Transverse colon (tissue), 4 donors: ENCODE measurements around the gene SBF2. TPM values are rescaled to one million over a fixed set of nuclear protein-coding genes. Genes with fewer than 3 reads are reported as not detected.

Experiments
- DNase-seq: peaks from one replicate; pipeline ENCODE4 v3.0.0-alpha.2; 2019
- H3K27ac ChIP-seq, 4 donors: fragments of 200-600 bp; sonication (generic); 2 replicates each; pipeline ENCODE4 v1.5.1; 2016 to 2018; ENCODE audit warnings: inconsistent platforms in 4 of 4
- H3K27me3 ChIP-seq: fragments of 200-600 bp; sonication (generic); 2 replicates; pipeline ENCODE4 v1.5.1; 2017; ENCODE audit warnings: inconsistent platforms
- H3K36me3 ChIP-seq, 4 donors: fragments of 200-600 bp; sonication (generic); 2 replicates each; pipeline ENCODE4 v1.5.1; 2017 to 2019; ENCODE audit warnings: inconsistent platforms in 4 of 4
- H3K4me1 ChIP-seq, 4 donors: fragments of 200-600 bp; sonication (generic); 2 replicates each; pipeline ENCODE4 v1.5.1; 2017 to 2020; ENCODE audit warnings: inconsistent platforms in 4 of 4
- H3K4me3 ChIP-seq, 4 donors: fragments of 200-600 bp; sonication (generic); 1 replicate in 1 of 4; 2 replicates in 3 of 4; pipeline versions ENCODE4 v1.5.1 to v1.6.1; 2017 to 2019; ENCODE audit warnings: inconsistent platforms in 4 of 4
- H3K9me3 ChIP-seq, 2 donors: fragments of 200-600 bp; sonication (generic); 2 replicates each; pipeline ENCODE4 v1.5.1; 2017 to 2019; ENCODE audit warnings: inconsistent platforms in 2 of 2
- CTCF ChIP-seq, 5 experiments: fragments of 200-600 bp in 3 of 5; fragments of 450-650 bp in 2 of 5; sonication (generic) in 3 of 5; IDR thresholded peaks; 1 replicate in 2 of 5; 2 replicates in 3 of 5; pipeline ENCODE4 v1.5.1; 2016 to 2017; ENCODE audit warnings: antibody characterized with exemption in 5 of 5, inconsistent platforms in 3 of 5, mild to moderate bottlenecking in 2 of 5, moderate library complexity in 1 of 5
- EP300 ChIP-seq: sonication (generic); formaldehyde crosslinking; IDR thresholded peaks from one replicate; pipeline ENCODE4 v1.6.1; 2017; ENCODE audit warnings: antibody characterized with exemption, low read depth
- POLR2A ChIP-seq: fragments of 450-650 bp; IDR thresholded peaks from one replicate; pipeline ENCODE4 v1.6.1; 2016; ENCODE audit warnings: antibody characterized with exemption, mild to moderate bottlenecking, moderate library complexity
- POLR2AphosphoS5 ChIP-seq, 3 donors: sonication (generic); formaldehyde crosslinking; IDR thresholded peaks; one replicate each; pipeline ENCODE4 v1.6.1; 2016; ENCODE audit warnings: antibody characterized with exemption in 3 of 3
- WGBS, 2 donors: methylation state at CpG; one replicate each; pipeline ENCODE4 v1.1.5; 2018; ENCODE audit warnings: low coverage in 1 of 2; 5-methylcytosine and 5-hydroxymethylcytosine counted together
- in situ Hi-C, 4 donors: fragments of 200-750 bp; cut with MboI; loops; one replicate each; pipeline versions ENCODE4 v1.15.0 to v1.15.1; 2017; ENCODE audit warnings: low sequenced_read_pairs in 3 of 4, low pct_ligation_motif_present in 1 of 4, low pct_unique_long_range_greater_than_20kb in 1 of 4
- intact Hi-C: fragments of 100-400 bp; cut with DNase I; formaldehyde crosslinking; loops from one replicate; pipeline ENCODE4 v1.15.1; 2023; ENCODE audit warnings: low total_unique reads
- total RNA-seq, 4 donors: library from RNA; depleted of rRNA; stranded (reverse); fragments of >200 nt; gene quantifications; one replicate each; pipeline ENCODE4 v1.1.0, GENCODE V29; 2016

SBF2 gene
- total RNA-seq, 4 donors from 2014 or later: 46.4 to 71.0 (median 54.8) TPM

- in situ Hi-C loops (no loop called here), intact Hi-C loops (no loop called here)
- H3K4me3 ChIP-seq: no peak overlapping the region
- H3K9me3 ChIP-seq: no peaks in the 10 kb centered on the region
- no peak overlapping the region for H3K27ac ChIP-seq
- H3K36me3 ChIP-seq: peaks cover 0 to 6% (median 2%) of the 10 kb centered on the region in 4 donors
- peak; percentile 38 for DNase-seq
- TF ChIP-seq POLR2A (no peak), POLR2AphosphoS5 (IDR thresholded peaks at IDR 0.05) (no peak), EP300 (no peak), CTCF (IDR thresholded peaks at IDR 0.05) (no peak)
- H3K4me1 ChIP-seq: peaks cover 0 to 4% (median 2%) of the 10 kb centered on the region in 4 donors
- H3K27me3 ChIP-seq: no peaks in the 10 kb centered on the region
- WGBS, 2 donors: 90% methylated on average over 16 of the region's 16 CpGs; no CpG with 5 or more reads in 1 of the 2 donors
Observed at GRCh38 chr11:9982796-9983579, 311.0 kb downstream of the SBF2 start.

GRCh38 chr11:9982127-9982795, 311.8 kb downstream of the SBF2 start:
- DNase-seq: no peak
- Histone ChIP-seq H3K36me3 (peaks cover 0 to 1% (median 0%) of the 10 kb centered on the region in 4 donors), H3K4me3 (no peak overlapping the region), H3K27me3 (no peaks in the 10 kb centered on the region), H3K9me3 (no peaks in the 10 kb centered on the region), H3K27ac (no peak overlapping the region), H3K4me1 (peaks cover 0 to 4% (median 2%) of the 10 kb centered on the region in 4 donors)
- whole genome bisulfite sequencing, 2 donors: 50 to 86% methylated on average over 2 to 6 of the region's 6 CpGs
- in situ Hi-C loops: no loop called here
- intact Hi-C loops: no loop called here
- TF ChIP-seq CTCF (IDR thresholded peaks at IDR 0.05) (no peak), EP300 (no peak), POLR2AphosphoS5 (IDR thresholded peaks at IDR 0.05) (no peak), POLR2A (no peak)

GRCh38 chr11:9980931-9981330, 313.1 kb downstream of the SBF2 start:
- H3K4me3 ChIP-seq: no peak overlapping the region
- H3K4me1 ChIP-seq: peaks cover 0 to 4% (median 2%) of the 10 kb centered on the region in 4 donors
- TF ChIP-seq EP300: no peak
- TF ChIP-seq CTCF (IDR thresholded peaks at IDR 0.05): no peak
- no peak for TF ChIP-seq POLR2AphosphoS5 (IDR thresholded peaks at IDR 0.05)
- no peak for TF ChIP-seq POLR2A
- in situ Hi-C loops (no loop called here), intact Hi-C loops (no loop called here)
- H3K9me3 ChIP-seq: no peaks in the 10 kb centered on the region
- no peaks in the 10 kb centered on the region for H3K27me3 ChIP-seq
- H3K36me3 ChIP-seq: no peaks in the 10 kb centered on the region
- DNase-seq: no peak
- 60 to 87% methylated on average over 1 of the region's 1 CpG for WGBS, 2 donors
- no peak overlapping the region for H3K27ac ChIP-seq

GRCh38 chr11:9977554-9977953, 316.5 kb downstream of the SBF2 start:
- H3K4me1 ChIP-seq: no peaks in the 10 kb centered on the region
- H3K27me3 ChIP-seq: no peaks in the 10 kb centered on the region
- no peaks in the 10 kb centered on the region for H3K9me3 ChIP-seq
- no peak for DNase-seq
- intact Hi-C loops (loop anchor here (10.0 kb wide), 1 partner anchor 327 kb away; the partner anchor contains the start of gene ADM), in situ Hi-C loops (loop anchor here in 1 of 4 donors (10.0 kb wide), 1 partner anchor 213 kb away; no protein-coding TSS in a partner anchor)
- TF ChIP-seq POLR2A: no peak
- no peak for TF ChIP-seq EP300
- TF ChIP-seq CTCF (IDR thresholded peaks at IDR 0.05): no peak
- no peak for TF ChIP-seq POLR2AphosphoS5 (IDR thresholded peaks at IDR 0.05)
- 82 to 95% methylated on average over 1 of the region's 1 CpG for WGBS, 2 donors
- H3K4me3 ChIP-seq: no peak overlapping the region
- no peaks in the 10 kb centered on the region for H3K36me3 ChIP-seq
- no peak overlapping the region for H3K27ac ChIP-seq
